Ovary (tissue), 3 donors: ENCODE measurements around the gene IFT25.

Experiments
- EP300 ChIP-seq: sonication (generic); formaldehyde crosslinking; IDR thresholded peaks from one replicate; pipeline ENCODE4 v1.6.1; 2017; ENCODE audit warnings: antibody characterized with exemption
- POLR2A ChIP-seq: fragments of 450-650 bp; IDR thresholded peaks from one replicate; pipeline ENCODE4 v1.6.1; 2017; ENCODE audit warnings: antibody characterized with exemption, mild to moderate bottlenecking, moderate library complexity
- TF ChIP-seq, protein P1 (sequence below), 3 donors: fragments of 450-650 bp in 2 of 3; fragments of 200-600 bp in 1 of 3; IDR thresholded peaks; one replicate each; pipeline versions ENCODE4 v1.5.1 to v1.8.0; 2016 to 2022; ENCODE audit warnings: antibody characterized with exemption in 3 of 3, mild to moderate bottlenecking in 1 of 3
- donor health status: DM: no; HTN: no; CAD: no.

DNA sequence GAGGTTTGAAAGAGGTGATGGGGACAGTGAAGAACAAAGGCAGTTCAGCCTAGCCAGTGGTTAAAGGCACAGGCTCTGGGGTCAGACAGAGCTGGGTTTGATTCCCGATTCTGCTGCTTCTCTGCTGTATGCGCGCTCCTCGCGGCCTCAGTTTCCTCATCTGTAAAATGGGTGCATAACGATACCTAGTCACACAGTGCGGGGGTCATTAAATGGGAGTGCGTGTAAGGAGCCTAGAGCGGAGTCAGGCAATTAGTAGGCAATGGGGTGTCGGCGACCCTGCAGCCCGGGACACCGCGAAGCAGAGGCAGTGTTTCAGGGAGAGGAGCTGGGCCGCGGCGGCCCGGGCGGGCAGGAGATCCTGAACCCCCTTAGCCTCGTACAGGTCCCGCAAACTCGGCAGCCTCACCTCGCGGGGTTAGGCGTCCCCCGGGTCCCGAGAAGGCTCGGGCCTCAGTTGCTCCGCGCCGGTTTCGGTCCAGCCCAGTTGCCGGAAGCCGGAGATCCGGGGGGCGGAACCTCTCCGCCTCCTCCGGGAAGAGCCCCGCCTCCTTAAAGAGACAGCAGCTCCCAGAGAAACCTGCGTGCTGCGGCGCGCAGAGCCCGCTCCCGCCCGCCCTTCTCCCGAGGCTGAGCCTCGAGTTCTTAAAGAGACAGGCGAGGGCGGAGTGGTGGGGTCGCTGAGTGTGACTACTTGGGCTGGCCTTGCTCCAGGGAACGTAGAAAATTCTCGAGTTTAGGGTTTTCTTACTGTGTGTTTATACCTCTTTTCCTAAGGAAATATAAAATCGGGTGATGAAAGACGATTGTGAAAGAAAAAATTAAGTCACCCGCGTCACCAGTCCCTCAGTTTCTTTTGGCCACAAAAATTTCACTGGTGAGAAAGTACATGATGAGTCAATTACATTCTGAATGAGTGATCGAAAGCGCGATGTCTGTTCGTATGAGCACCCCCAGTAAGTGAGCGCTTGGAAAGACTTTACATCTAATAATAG lies 55.9 kb downstream of the IFT25 start, which contains the start of gene YIPF1:
- TF ChIP-seq EP300 (peak; percentile 80), POLR2A (peak; percentile 71)
- TF ChIP-seq, protein P1, sequence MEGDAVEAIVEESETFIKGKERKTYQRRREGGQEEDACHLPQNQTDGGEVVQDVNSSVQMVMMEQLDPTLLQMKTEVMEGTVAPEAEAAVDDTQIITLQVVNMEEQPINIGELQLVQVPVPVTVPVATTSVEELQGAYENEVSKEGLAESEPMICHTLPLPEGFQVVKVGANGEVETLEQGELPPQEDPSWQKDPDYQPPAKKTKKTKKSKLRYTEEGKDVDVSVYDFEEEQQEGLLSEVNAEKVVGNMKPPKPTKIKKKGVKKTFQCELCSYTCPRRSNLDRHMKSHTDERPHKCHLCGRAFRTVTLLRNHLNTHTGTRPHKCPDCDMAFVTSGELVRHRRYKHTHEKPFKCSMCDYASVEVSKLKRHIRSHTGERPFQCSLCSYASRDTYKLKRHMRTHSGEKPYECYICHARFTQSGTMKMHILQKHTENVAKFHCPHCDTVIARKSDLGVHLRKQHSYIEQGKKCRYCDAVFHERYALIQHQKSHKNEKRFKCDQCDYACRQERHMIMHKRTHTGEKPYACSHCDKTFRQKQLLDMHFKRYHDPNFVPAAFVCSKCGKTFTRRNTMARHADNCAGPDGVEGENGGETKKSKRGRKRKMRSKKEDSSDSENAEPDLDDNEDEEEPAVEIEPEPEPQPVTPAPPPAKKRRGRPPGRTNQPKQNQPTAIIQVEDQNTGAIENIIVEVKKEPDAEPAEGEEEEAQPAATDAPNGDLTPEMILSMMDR (IDR thresholded peaks at IDR 0.05): no peak
